ENCODE data around the gene PGRMC2.
A peak's percentile ranks its signal among the peaks of the same experiment; 100 is the strongest.

PGRMC2 gene, protein sequence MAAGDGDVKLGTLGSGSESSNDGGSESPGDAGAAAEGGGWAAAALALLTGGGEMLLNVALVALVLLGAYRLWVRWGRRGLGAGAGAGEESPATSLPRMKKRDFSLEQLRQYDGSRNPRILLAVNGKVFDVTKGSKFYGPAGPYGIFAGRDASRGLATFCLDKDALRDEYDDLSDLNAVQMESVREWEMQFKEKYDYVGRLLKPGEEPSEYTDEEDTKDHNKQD

GRCh38 chr4:128287141-128287870, at the start of gene PGRMC2:
Gene PGRMC2 (minus strand): TSS chr4:128287813. CDS start chr4:128287790, 23 bp downstream.
- peak; percentile 73 for DNase-seq

- no peak for DNase-seq
Measured at GRCh38 chr4:128335541-128335940, 47.9 kb upstream of the PGRMC2 start.

DNA sequence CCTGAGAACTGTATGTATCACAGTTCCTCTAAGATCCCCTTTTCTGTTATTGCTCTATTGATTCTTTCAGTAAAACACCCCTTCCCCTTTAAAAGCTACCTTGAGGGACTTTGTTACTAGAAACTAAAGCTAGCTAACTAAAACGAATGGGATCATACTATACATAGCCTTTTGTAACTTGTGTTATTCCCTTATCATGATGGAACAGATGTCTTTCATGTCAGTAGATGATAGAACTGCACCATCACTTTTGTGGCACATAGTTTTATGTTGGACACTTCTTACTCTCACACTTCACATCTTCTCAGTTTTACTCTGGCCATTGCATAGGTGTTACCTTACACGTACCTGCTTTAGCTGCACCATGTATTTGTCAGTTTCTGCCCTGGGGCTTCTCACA, 46.6 kb upstream of the PGRMC2 start:
- no peak for DNase-seq

DNA sequence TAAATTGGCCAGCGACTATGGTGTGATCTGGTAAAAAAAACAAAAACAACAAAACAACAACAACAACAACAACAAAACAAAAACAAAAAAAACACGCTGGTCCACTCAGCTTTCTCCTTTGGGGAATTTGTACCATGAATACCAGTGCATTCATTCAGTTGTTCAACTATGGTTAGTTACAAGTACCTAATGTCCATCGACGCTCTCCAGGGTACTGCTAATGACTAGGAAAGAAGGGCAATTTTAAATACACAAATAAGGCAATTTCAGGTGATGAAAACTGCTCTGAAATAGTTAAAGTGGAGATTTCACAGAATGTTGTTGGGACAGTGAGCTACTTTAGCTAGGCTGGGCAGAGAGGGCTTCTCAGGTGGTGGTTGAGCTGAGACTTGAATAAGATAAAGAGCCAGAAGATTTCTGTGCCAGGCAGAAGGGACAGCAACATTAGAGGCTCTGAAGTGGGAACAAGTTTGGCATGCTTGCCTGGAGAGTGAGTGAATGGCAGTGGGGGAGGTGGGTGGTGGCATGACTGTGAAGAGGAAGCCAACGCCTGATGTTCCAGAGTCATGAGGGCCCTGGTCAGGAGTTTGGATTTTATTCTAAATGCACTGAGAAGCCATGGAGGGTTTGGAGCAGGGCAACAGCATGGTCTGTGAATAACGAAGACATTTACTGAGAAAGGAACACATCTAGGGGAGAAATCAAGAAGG, 45.9 kb upstream of the PGRMC2 start:
- no peak for DNase-seq

DNA sequence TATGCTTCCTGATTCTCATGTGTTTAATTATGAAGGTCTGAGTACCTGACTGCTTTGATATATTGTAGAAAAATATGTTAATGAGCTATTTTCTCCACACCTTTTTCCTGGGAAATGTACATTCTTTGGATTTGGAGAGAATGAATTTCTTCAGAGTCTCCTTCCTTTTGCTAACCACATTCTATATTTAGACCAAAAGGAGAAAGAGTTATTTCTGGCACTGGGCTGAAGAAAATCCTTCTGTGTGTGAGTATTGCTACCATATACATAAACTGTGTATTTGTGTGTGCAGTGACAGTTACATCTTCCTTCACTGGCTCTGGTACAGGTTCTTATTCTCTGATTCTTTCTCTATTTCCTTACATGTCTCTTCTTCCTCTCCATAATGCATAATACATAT, 44.5 kb upstream of the PGRMC2 start:
- no peak for DNase-seq

- DNase-seq: no peak
Measured at GRCh38 chr4:128329638-128330037, 42.0 kb upstream of the PGRMC2 start.

DNA sequence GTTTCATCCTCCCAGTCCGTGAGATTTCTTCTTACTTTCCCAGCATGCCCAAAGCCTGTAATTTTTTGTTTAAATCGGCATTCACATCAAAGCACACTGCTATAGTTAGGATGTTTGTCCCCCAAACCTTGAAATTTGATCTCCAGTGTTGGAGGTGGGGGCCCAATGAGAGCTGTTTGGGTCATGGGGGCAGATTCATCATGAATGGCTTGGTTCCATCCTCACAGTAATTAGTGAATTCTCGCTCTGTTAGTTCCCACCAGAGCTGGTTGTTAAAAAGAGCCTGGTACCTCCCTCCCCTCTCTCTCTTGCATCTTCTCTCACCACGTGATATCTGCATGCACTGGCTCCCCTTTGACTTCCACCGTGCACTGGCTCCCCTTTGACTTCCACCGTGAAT, 40.5 kb upstream of the PGRMC2 start:
- no peak for DNase-seq

- peak; percentile 88 for DNase-seq
Measured at GRCh38 chr4:128323401-128323800, 35.8 kb upstream of the PGRMC2 start.

GRCh38 chr4:128322986-128323385, 35.4 kb upstream of the PGRMC2 start:
- peak; percentile 92 for DNase-seq

GRCh38 chr4:128322311-128322710, 34.7 kb upstream of the PGRMC2 start:
- no peak for DNase-seq

GRCh38 chr4:128320656-128321055, 33.0 kb upstream of the PGRMC2 start:
- no peak for DNase-seq

- no peak for DNase-seq
Measured at GRCh38 chr4:128315756-128316520, 28.3 kb upstream of the PGRMC2 start.

GRCh38 chr4:128311659-128312403, 24.2 kb upstream of the PGRMC2 start:
- no peak for DNase-seq

GRCh38 chr4:128310266-128310697, 22.7 kb upstream of the PGRMC2 start:
- peak; percentile 72 for DNase-seq

GRCh38 chr4:128309585-128309984, 22.0 kb upstream of the PGRMC2 start:
- DNase-seq: no peak

DNA sequence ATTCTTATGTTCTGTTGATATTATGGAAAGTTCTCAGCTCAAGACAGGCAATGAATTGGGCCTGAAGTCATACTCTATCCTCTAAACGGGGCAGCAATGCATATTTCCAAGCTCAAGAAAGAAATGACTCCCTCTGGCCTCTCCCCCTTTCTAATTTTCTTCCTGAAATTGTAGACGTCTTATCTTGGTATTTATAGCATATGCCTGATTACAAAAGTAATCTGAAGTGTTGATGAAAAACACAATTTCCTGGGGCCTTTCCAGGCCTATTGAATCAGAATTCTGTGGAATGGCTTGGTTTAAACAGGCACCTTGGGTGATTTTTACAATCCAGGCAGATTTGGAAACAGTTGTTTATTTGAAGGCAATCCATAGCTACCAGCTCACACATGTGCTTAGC, 21.4 kb upstream of the PGRMC2 start:
- DNase-seq: no peak

- DNase-seq: peak; percentile 67
Measured at GRCh38 chr4:128307123-128307571, 19.5 kb upstream of the PGRMC2 start.

GRCh38 chr4:128305942-128306341, 18.3 kb upstream of the PGRMC2 start:
- DNase-seq: no peak

GRCh38 chr4:128303986-128304385, 16.4 kb upstream of the PGRMC2 start:
- DNase-seq: no peak

DNA sequence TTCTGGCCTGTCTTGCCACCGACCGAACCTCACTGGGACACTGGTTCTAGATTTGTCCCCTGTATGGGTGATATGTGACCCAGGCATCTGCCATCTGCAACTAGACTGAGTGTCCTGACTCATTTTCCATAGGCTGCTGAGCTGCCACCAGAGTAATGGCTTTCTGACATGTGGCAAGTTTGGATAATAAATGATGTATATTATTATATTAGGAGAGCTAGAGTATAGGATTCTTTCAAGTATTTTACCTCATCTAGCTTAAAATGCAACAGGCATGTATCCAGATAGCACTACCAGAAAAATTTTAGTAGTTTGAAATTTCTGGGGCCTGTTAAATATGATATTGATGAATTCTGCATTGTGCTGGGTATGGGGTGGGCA, 15.8 kb upstream of the PGRMC2 start:
- DNase-seq: no peak

- no peak for DNase-seq
Measured at GRCh38 chr4:128301979-128302378, 14.4 kb upstream of the PGRMC2 start.

GRCh38 chr4:128299848-128300247, 12.2 kb upstream of the PGRMC2 start:
- DNase-seq: no peak
